ENCODE results near the gene SH3BGRL2. TPM values are rescaled to one million over a fixed set of nuclear protein-coding genes. Genes with fewer than 3 reads are reported as not detected.

The SH3BGRL2 gene
- total RNA-seq, 1 experiment from 2014 or later = 13.8 TPM

- TF ChIP-seq FOXP4 (CRISPR knock-in tag; IDR thresholded peaks at IDR 0.05) (no peak), FOXJ3 (CRISPR knock-in tag; IDR thresholded peaks at IDR 0.05; ENCODE audit: borderline replicate concordance) (no peak), TEAD4 (CRISPR knock-in tag; IDR thresholded peaks at IDR 0.05) (no peak), TCF7 (CRISPR knock-in tag; IDR thresholded peaks at IDR 0.05; ENCODE audit: low read depth) (no peak), NFATC4 (CRISPR knock-in tag; IDR thresholded peaks at IDR 0.05) (no peak)
Measured at GRCh38 chr6:79634491-79635231, 3.5 kb downstream of the SH3BGRL2 start (continued).

DNA sequence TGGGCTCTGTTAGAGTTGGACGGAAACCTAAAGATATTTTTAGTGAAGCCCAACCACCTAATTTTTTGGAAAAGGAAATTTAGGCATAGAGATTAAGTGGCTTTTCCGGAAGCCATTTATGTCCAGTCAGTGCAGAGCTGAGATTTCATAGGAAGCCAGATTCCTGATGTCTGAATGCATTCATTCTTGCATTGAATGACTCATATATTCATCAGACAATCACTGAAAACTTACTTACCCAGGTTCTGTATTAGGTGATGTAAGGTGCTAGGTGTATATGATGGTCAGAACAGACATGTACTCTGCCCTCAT, 4.1 kb downstream of the SH3BGRL2 start:
- no peak for ATAC-seq
- CTCF ChIA-PET = no interaction called here
- TF ChIP-seq EMX1 (CRISPR knock-in tag; IDR thresholded peaks at IDR 0.05) = no peak
- TF ChIP-seq, protein P1, sequence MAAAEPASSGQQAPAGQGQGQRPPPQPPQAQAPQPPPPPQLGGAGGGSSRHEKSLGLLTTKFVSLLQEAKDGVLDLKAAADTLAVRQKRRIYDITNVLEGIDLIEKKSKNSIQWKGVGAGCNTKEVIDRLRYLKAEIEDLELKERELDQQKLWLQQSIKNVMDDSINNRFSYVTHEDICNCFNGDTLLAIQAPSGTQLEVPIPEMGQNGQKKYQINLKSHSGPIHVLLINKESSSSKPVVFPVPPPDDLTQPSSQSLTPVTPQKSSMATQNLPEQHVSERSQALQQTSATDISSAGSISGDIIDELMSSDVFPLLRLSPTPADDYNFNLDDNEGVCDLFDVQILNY (CRISPR knock-in tag; IDR thresholded peaks at IDR 0.05) = no peak
- TF ChIP-seq ZNF423 (CRISPR knock-in tag; IDR thresholded peaks at IDR 0.05) = no peak
- TF ChIP-seq, protein P2, sequence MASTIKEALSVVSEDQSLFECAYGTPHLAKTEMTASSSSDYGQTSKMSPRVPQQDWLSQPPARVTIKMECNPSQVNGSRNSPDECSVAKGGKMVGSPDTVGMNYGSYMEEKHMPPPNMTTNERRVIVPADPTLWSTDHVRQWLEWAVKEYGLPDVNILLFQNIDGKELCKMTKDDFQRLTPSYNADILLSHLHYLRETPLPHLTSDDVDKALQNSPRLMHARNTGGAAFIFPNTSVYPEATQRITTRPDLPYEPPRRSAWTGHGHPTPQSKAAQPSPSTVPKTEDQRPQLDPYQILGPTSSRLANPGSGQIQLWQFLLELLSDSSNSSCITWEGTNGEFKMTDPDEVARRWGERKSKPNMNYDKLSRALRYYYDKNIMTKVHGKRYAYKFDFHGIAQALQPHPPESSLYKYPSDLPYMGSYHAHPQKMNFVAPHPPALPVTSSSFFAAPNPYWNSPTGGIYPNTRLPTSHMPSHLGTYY (CRISPR knock-in tag; IDR thresholded peaks at IDR 0.05) = no peak
- no peak for TF ChIP-seq ZNF138 (CRISPR knock-in tag; conservative IDR thresholded peaks at IDR 0.05)
- TF ChIP-seq ZNF671 (CRISPR knock-in tag; IDR thresholded peaks at IDR 0.05) = no peak
- TF ChIP-seq, protein P3, sequence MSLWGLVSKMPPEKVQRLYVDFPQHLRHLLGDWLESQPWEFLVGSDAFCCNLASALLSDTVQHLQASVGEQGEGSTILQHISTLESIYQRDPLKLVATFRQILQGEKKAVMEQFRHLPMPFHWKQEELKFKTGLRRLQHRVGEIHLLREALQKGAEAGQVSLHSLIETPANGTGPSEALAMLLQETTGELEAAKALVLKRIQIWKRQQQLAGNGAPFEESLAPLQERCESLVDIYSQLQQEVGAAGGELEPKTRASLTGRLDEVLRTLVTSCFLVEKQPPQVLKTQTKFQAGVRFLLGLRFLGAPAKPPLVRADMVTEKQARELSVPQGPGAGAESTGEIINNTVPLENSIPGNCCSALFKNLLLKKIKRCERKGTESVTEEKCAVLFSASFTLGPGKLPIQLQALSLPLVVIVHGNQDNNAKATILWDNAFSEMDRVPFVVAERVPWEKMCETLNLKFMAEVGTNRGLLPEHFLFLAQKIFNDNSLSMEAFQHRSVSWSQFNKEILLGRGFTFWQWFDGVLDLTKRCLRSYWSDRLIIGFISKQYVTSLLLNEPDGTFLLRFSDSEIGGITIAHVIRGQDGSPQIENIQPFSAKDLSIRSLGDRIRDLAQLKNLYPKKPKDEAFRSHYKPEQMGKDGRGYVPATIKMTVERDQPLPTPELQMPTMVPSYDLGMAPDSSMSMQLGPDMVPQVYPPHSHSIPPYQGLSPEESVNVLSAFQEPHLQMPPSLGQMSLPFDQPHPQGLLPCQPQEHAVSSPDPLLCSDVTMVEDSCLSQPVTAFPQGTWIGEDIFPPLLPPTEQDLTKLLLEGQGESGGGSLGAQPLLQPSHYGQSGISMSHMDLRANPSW (CRISPR knock-in tag; conservative IDR thresholded peaks at IDR 0.05; ENCODE audit: low read depth) = no peak
- TF ChIP-seq ETV6 (CRISPR knock-in tag; IDR thresholded peaks at IDR 0.05) = no peak
- TF ChIP-seq, protein P4, sequence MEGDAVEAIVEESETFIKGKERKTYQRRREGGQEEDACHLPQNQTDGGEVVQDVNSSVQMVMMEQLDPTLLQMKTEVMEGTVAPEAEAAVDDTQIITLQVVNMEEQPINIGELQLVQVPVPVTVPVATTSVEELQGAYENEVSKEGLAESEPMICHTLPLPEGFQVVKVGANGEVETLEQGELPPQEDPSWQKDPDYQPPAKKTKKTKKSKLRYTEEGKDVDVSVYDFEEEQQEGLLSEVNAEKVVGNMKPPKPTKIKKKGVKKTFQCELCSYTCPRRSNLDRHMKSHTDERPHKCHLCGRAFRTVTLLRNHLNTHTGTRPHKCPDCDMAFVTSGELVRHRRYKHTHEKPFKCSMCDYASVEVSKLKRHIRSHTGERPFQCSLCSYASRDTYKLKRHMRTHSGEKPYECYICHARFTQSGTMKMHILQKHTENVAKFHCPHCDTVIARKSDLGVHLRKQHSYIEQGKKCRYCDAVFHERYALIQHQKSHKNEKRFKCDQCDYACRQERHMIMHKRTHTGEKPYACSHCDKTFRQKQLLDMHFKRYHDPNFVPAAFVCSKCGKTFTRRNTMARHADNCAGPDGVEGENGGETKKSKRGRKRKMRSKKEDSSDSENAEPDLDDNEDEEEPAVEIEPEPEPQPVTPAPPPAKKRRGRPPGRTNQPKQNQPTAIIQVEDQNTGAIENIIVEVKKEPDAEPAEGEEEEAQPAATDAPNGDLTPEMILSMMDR (IDR thresholded peaks at IDR 0.05) = no peak
- TF ChIP-seq ATF1 (CRISPR knock-in tag; IDR thresholded peaks at IDR 0.05) = no peak
- TF ChIP-seq, protein P5, sequence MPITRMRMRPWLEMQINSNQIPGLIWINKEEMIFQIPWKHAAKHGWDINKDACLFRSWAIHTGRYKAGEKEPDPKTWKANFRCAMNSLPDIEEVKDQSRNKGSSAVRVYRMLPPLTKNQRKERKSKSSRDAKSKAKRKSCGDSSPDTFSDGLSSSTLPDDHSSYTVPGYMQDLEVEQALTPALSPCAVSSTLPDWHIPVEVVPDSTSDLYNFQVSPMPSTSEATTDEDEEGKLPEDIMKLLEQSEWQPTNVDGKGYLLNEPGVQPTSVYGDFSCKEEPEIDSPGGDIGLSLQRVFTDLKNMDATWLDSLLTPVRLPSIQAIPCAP (CRISPR knock-in tag; IDR thresholded peaks at IDR 0.05) = no peak
- TF ChIP-seq TCF7 (CRISPR knock-in tag; IDR thresholded peaks at IDR 0.05; ENCODE audit: low read depth) = no peak
- TF ChIP-seq ESRRA (CRISPR knock-in tag; IDR thresholded peaks at IDR 0.05; ENCODE audit: borderline replicate concordance) = no peak
- TF ChIP-seq JUN (CRISPR knock-in tag; IDR thresholded peaks at IDR 0.05) = no peak
- no peak for TF ChIP-seq CREB1 (CRISPR knock-in tag; IDR thresholded peaks at IDR 0.05)
- TF ChIP-seq NFATC4 (CRISPR knock-in tag; IDR thresholded peaks at IDR 0.05) = no peak
- no peak for TF ChIP-seq KAT7 (CRISPR knock-in tag; IDR thresholded peaks at IDR 0.05; ENCODE audit: borderline replicate concordance)
- TF ChIP-seq RORB (CRISPR knock-in tag; IDR thresholded peaks at IDR 0.05) = no peak
- TF ChIP-seq OVOL2 (CRISPR knock-in tag; IDR thresholded peaks at IDR 0.05; ENCODE audit: borderline replicate concordance) = no peak
- no peak for TF ChIP-seq GABPB1 (CRISPR knock-in tag; IDR thresholded peaks at IDR 0.05)

More for the DNA sequence above, 4.1 kb downstream of the SH3BGRL2 start:
- H3K36me3 Mint-ChIP-seq = no peaks in the 10 kb centered on the region
- H3K4me3 Mint-ChIP-seq = no peak overlapping the region
- peaks cover 18% of the 10 kb centered on the region for H3K4me1 Mint-ChIP-seq
- peaks cover 11% of the 10 kb centered on the region for H3K27me3 Mint-ChIP-seq (ENCODE audit: low read depth)
- no peak overlapping the region for H3K27ac Mint-ChIP-seq
- no peak for DNase-seq (ENCODE audit: low spot score)
- no peaks in the 10 kb centered on the region for H3K9me3 Mint-ChIP-seq
- POLR2A ChIA-PET = no interaction called here
